Measurements from ENCODE around the gene GATD1. TPM values are rescaled to one million over a fixed set of nuclear protein-coding genes. Genes with fewer than 3 reads are reported as not detected.
"Not testable (repeated sequence)": the region's sequence is repeated elsewhere in the genome, so short reads cannot be mapped to it uniquely, and the experiment has no call there.

Gene GATD1
- total RNA-seq, 1 donor from 2014 or later: 52.3 TPM

GRCh38 chr11:737366-737765, 39.9 kb downstream of the GATD1 start:
- Mint-ChIP-seq H3K27ac (ENCODE audit: unreplicated experiment) (no peak overlapping the region), H3K4me1 (ENCODE audit: low read depth) (peaks cover 4% of the 10 kb centered on the region), H3K9me3 (ENCODE audit: low read depth) (no peaks in the 10 kb centered on the region), H3K27me3 (ENCODE audit: low read depth) (peaks cover 3% of the 10 kb centered on the region), H3K4me3 (ENCODE audit: unreplicated experiment) (no peak overlapping the region), H3K36me3 (ENCODE audit: low read depth) (peaks cover 2% of the 10 kb centered on the region)
- no peak for DNase-seq (ENCODE audit: low spot score)
- TF ChIP-seq CTCF (IDR thresholded peaks at IDR 0.05): no peak

- H3K4me3 Mint-ChIP-seq (ENCODE audit: unreplicated experiment); H3K36me3 Mint-ChIP-seq (ENCODE audit: low read depth); H3K27me3 Mint-ChIP-seq (ENCODE audit: low read depth); H3K4me1 Mint-ChIP-seq (ENCODE audit: low read depth); H3K27ac Mint-ChIP-seq (ENCODE audit: unreplicated experiment); H3K9me3 Mint-ChIP-seq (ENCODE audit: low read depth); DNase-seq (ENCODE audit: low spot score): not testable (repeated sequence)
Observed at GRCh38 chr11:734541-734940, 42.7 kb downstream of the GATD1 start.

- Mint-ChIP-seq H3K36me3 (ENCODE audit: low read depth) (peaks cover 2% of the 10 kb centered on the region), H3K27ac (ENCODE audit: unreplicated experiment) (no peak overlapping the region), H3K9me3 (ENCODE audit: low read depth) (no peaks in the 10 kb centered on the region), H3K4me1 (ENCODE audit: low read depth) (peaks cover 4% of the 10 kb centered on the region), H3K27me3 (ENCODE audit: low read depth) (peaks cover 3% of the 10 kb centered on the region), H3K4me3 (ENCODE audit: unreplicated experiment) (no peak overlapping the region)
- DNase-seq (ENCODE audit: low spot score): no peak
- no peak for TF ChIP-seq CTCF (IDR thresholded peaks at IDR 0.05)
Observed at GRCh38 chr11:733072-733471, 44.2 kb downstream of the GATD1 start.

- no peaks in the 10 kb centered on the region for H3K27me3 Mint-ChIP-seq (ENCODE audit: low read depth)
- H3K36me3 Mint-ChIP-seq (ENCODE audit: low read depth): no peaks in the 10 kb centered on the region
- no peak for TF ChIP-seq CTCF (IDR thresholded peaks at IDR 0.05)
- no peak overlapping the region for H3K4me3 Mint-ChIP-seq (ENCODE audit: unreplicated experiment)
- no peak overlapping the region for H3K27ac Mint-ChIP-seq (ENCODE audit: unreplicated experiment)
- peaks cover 8% of the 10 kb centered on the region for H3K4me1 Mint-ChIP-seq (ENCODE audit: low read depth)
- DNase-seq (ENCODE audit: low spot score): no peak
- H3K9me3 Mint-ChIP-seq (ENCODE audit: low read depth): no peaks in the 10 kb centered on the region
Observed at GRCh38 chr11:729492-730074, 47.7 kb downstream of the GATD1 start.

- Mint-ChIP-seq H3K4me1 (ENCODE audit: low read depth) (peaks cover 8% of the 10 kb centered on the region), H3K36me3 (ENCODE audit: low read depth) (peaks cover 2% of the 10 kb centered on the region), H3K27ac (ENCODE audit: unreplicated experiment) (no peak overlapping the region), H3K27me3 (ENCODE audit: low read depth) (no peaks in the 10 kb centered on the region), H3K4me3 (ENCODE audit: unreplicated experiment) (no peak overlapping the region), H3K9me3 (ENCODE audit: low read depth) (no peaks in the 10 kb centered on the region)
- DNase-seq (ENCODE audit: low spot score): no peak
- no peak for TF ChIP-seq CTCF (IDR thresholded peaks at IDR 0.05)
Observed at GRCh38 chr11:728901-729491, 48.3 kb downstream of the GATD1 start.

Data from chondrocyte (in vitro differentiated cells).